GM23338 (cell line): ENCODE data around the gene SPACA7. TPM values are rescaled to one million over a fixed set of nuclear protein-coding genes. Genes with fewer than 3 reads are reported as not detected.

Source experiments
- ATAC-seq: fragments of 200-7000 bp; cut with Tn5 transposase; 3 replicates; pipeline ENCODE4 v1.9.1; 2020
- DNase-seq: peaks from one replicate; pipeline ENCODE4 v3.0.0-alpha.2; 2015; ENCODE audit warnings: low spot score
- H2AFZ ChIP-seq: fragments of 200-600 bp; sonication (generic); 2 replicates; pipeline ENCODE4 v1.8.0; 2016; ENCODE audit warnings: antibody characterized with exemption, mild to moderate bottlenecking, moderate library complexity
- H3F3A ChIP-seq: fragments of 200-600 bp; sonication (generic); replicated peaks from 2 replicates; pipeline ENCODE4 v1.8.0; 2017; ENCODE audit warnings: antibody characterized with exemption, mixed run types, low read depth
- H3K27ac ChIP-seq: fragments of 200-600 bp; sonication (generic); 2 replicates; pipeline ENCODE4 v1.6.1; 2016; ENCODE audit warnings: low read depth
- H3K27me3 ChIP-seq: fragments of 200-600 bp; sonication (generic); 2 replicates; pipeline ENCODE4 v1.8.0; 2016; ENCODE audit warnings: mild to moderate bottlenecking, mixed run types, moderate library complexity; ENCODE audit not compliant: insufficient read depth
- H3K36me3 ChIP-seq: fragments of 200-600 bp; sonication (generic); 2 replicates; pipeline ENCODE4 v1.8.0; 2016; ENCODE audit warnings: mild to moderate bottlenecking; ENCODE audit not compliant: insufficient read depth
- H3K4me1 ChIP-seq: fragments of 200-600 bp; sonication (generic); 2 replicates; pipeline ENCODE4 v1.8.0; 2016; ENCODE audit warnings: mild to moderate bottlenecking, moderate library complexity; ENCODE audit not compliant: insufficient read depth
- H3K4me2 ChIP-seq: fragments of 200-600 bp; sonication (generic); 2 replicates; pipeline ENCODE4 v1.7.1; 2017; ENCODE audit warnings: mixed run types
- H3K4me3 ChIP-seq: fragments of 200-600 bp; sonication (generic); 2 replicates; pipeline ENCODE4 v1.6.1; 2016; ENCODE audit warnings: mixed run types
- H3K79me2 ChIP-seq: fragments of 200-600 bp; sonication (generic); replicated peaks from 2 replicates; pipeline ENCODE4 v1.8.0; 2017; ENCODE audit warnings: mild to moderate bottlenecking; ENCODE audit not compliant: insufficient read depth
- H3K9me2 ChIP-seq: fragments of 200-600 bp; sonication (generic); 2 replicates; pipeline ENCODE4 v1.8.0; 2017; ENCODE audit not compliant: insufficient read depth
- H4K20me1 ChIP-seq: fragments of 200-600 bp; sonication (generic); replicated peaks from 2 replicates; pipeline ENCODE4 v1.8.0; 2017; ENCODE audit warnings: mild to moderate bottlenecking; ENCODE audit not compliant: insufficient read depth
- H3K27ac Mint-ChIP-seq: 2 replicates; pipeline ENCODE4 v1.8.0; 2020; ENCODE audit warnings: inconsistent platforms, mild to moderate bottlenecking, moderate library complexity, mixed read lengths
- H3K27me3 Mint-ChIP-seq: 3 replicates; pipeline ENCODE4 v1.8.0; 2022; ENCODE audit warnings: low read depth, mild to moderate bottlenecking, moderate library complexity, mixed read lengths, inconsistent platforms; ENCODE audit not compliant: insufficient read depth, poor library complexity
- H3K36me3 Mint-ChIP-seq: 3 replicates; pipeline ENCODE4 v1.8.0; 2021; ENCODE audit warnings: low read depth, mild to moderate bottlenecking, inconsistent platforms, moderate library complexity, mixed read lengths
- H3K4me1 Mint-ChIP-seq: 3 replicates; pipeline ENCODE4 v1.8.0; 2020; ENCODE audit warnings: mild to moderate bottlenecking, inconsistent platforms, mixed read lengths
- H3K4me3 Mint-ChIP-seq: 3 replicates; pipeline ENCODE4 v1.8.0; 2021; ENCODE audit warnings: moderate library complexity, mild to moderate bottlenecking, inconsistent platforms, mixed read lengths
- H3K9me3 Mint-ChIP-seq: 3 replicates; pipeline ENCODE4 v1.8.0; 2020; ENCODE audit warnings: moderate library complexity, mild to moderate bottlenecking, inconsistent platforms, mixed read lengths
- CREB1 ChIP-seq: fragments of 250-450 bp; sonication (Bioruptor Pico); IDR thresholded peaks from 2 replicates; pipeline ENCODE4 v1.5.0; 2020; ENCODE audit warnings: low read depth, mild to moderate bottlenecking, moderate library complexity
- JUNB ChIP-seq: IDR thresholded peaks from one replicate; pipeline ENCODE4 v1.6.1; 2016; ENCODE audit warnings: antibody characterized with exemption; ENCODE audit not compliant: unreplicated experiment
- ZNF114 ChIP-seq: fragments of 250-450 bp; sonication (Bioruptor Pico); IDR thresholded peaks from 2 replicates; pipeline ENCODE4 v1.5.0; 2020; ENCODE audit warnings: mild to moderate bottlenecking, moderate library complexity
- polyA plus RNA-seq: library from polyadenylated mRNA; unstranded; fragments of >200 nt; fragmentation: Nextera tagmentation; extraction: Ambion mirVana; gene quantifications from 2 replicates; pipeline ENCODE4 v1.2.1, GENCODE V29; 2016
- total RNA-seq: library from RNA; depleted of rRNA; stranded (reverse); fragments of >200 nt; shearing (Covaris generic); gene quantifications from 2 replicates; pipeline ENCODE4 v1.2.3, GENCODE V29; 2014
- TF ChIP-seq, protein P1 (sequence below): IDR thresholded peaks from one replicate; pipeline ENCODE4 v1.6.1; 2018; ENCODE audit warnings: antibody characterized with exemption; ENCODE audit not compliant: unreplicated experiment
- TF ChIP-seq, protein P2 (sequence below): IDR thresholded peaks from 2 replicates; pipeline ENCODE4 v1.6.1; 2016; ENCODE audit warnings: antibody characterized with exemption
- TF ChIP-seq, protein P3 (sequence below): fragments of 250-450 bp; sonication (Bioruptor Pico); IDR thresholded peaks from 2 replicates; pipeline ENCODE4 v1.5.0; 2020; ENCODE audit warnings: mild to moderate bottlenecking, moderate library complexity
- TF ChIP-seq, protein P4 (sequence below), 2 experiments: fragments of 200-600 bp in 1 of 2; sonication (generic) in 1 of 2; conservative IDR thresholded peaks; 2 replicates each; pipeline versions ENCODE4 v1.5.1 to v1.6.1; 2016 to 2017; ENCODE audit warnings: antibody characterized with exemption in 2 of 2, low read depth in 2 of 2, mild to moderate bottlenecking in 2 of 2, moderate library complexity in 1 of 2

SPACA7 gene
- total and polyA plus RNA-seq, 2 experiments from 2014 or later: not detected

DNA sequence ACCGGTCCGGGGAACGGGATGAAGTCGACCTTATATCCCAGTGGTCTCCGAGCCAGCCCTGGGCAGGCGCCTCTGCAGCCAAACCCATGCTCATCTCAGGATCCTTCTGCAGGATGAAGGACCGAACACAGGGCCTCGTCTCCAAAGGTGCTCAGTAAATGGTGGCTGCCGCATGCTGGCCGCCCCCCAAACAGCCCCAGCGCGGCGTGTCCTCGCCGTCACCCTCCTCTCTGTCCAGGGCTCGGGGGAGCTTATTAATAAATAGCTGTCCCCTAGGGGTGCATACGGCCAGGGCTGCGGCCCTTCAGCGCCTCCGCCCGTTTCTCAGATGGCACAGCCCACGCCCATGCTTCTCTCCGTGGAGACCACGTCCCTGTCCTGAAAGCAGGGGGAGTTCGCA lies 32.6 kb upstream of the SPACA7 start:
- Histone ChIP-seq H2AFZ (no peak overlapping the region), H3K4me2 (no peak overlapping the region), H4K20me1 (no peaks in the 10 kb centered on the region), H3K4me3 (no peak overlapping the region), H3K9me2 (no peaks in the 10 kb centered on the region), H3F3A (no peaks in the 10 kb centered on the region), H3K36me3 (no peaks in the 10 kb centered on the region), H3K27me3 (no peaks in the 10 kb centered on the region), H3K27ac (no peak overlapping the region), H3K79me2 (no peaks in the 10 kb centered on the region), H3K4me1 (peaks cover 19% of the 10 kb centered on the region)
- H3K4me3 Mint-ChIP-seq: no peak overlapping the region
- no peak overlapping the region for H3K27ac Mint-ChIP-seq
- no peaks in the 10 kb centered on the region for H3K36me3 Mint-ChIP-seq
- DNase-seq: no peak
- H3K4me1 Mint-ChIP-seq: peaks cover 46% of the 10 kb centered on the region
- TF ChIP-seq, protein P1, sequence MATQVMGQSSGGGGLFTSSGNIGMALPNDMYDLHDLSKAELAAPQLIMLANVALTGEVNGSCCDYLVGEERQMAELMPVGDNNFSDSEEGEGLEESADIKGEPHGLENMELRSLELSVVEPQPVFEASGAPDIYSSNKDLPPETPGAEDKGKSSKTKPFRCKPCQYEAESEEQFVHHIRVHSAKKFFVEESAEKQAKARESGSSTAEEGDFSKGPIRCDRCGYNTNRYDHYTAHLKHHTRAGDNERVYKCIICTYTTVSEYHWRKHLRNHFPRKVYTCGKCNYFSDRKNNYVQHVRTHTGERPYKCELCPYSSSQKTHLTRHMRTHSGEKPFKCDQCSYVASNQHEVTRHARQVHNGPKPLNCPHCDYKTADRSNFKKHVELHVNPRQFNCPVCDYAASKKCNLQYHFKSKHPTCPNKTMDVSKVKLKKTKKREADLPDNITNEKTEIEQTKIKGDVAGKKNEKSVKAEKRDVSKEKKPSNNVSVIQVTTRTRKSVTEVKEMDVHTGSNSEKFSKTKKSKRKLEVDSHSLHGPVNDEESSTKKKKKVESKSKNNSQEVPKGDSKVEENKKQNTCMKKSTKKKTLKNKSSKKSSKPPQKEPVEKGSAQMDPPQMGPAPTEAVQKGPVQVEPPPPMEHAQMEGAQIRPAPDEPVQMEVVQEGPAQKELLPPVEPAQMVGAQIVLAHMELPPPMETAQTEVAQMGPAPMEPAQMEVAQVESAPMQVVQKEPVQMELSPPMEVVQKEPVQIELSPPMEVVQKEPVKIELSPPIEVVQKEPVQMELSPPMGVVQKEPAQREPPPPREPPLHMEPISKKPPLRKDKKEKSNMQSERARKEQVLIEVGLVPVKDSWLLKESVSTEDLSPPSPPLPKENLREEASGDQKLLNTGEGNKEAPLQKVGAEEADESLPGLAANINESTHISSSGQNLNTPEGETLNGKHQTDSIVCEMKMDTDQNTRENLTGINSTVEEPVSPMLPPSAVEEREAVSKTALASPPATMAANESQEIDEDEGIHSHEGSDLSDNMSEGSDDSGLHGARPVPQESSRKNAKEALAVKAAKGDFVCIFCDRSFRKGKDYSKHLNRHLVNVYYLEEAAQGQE: no peak
- TF ChIP-seq, protein P2, sequence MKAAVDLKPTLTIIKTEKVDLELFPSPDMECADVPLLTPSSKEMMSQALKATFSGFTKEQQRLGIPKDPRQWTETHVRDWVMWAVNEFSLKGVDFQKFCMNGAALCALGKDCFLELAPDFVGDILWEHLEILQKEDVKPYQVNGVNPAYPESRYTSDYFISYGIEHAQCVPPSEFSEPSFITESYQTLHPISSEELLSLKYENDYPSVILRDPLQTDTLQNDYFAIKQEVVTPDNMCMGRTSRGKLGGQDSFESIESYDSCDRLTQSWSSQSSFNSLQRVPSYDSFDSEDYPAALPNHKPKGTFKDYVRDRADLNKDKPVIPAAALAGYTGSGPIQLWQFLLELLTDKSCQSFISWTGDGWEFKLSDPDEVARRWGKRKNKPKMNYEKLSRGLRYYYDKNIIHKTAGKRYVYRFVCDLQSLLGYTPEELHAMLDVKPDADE: no peak
- peaks cover 4% of the 10 kb centered on the region for H3K27me3 Mint-ChIP-seq
- peaks cover 4% of the 10 kb centered on the region; the same call in 1 of the 3 replicates for H3K9me3 Mint-ChIP-seq
- no peak for ATAC-seq

DNA sequence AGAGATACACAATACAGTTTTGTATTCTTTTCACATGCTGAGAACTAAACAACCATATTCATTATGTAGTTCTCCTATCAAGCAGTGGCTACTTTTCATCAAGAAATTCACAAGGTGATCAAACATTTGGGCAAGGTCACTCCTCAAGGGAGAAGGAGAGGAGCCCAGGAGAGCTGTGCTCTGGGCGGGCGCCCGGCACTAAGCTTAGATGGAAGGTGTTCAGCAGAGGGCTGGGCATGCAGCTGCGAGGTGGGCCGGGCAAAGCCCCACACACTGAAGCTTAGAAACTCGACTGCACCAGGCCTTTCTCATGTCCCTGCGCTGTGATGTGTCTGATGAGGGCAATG lies 30.4 kb upstream of the SPACA7 start:
- no peak overlapping the region for H3K4me3 ChIP-seq
- no peaks in the 10 kb centered on the region for H4K20me1 ChIP-seq
- no peak overlapping the region for H3K27ac ChIP-seq
- H3K79me2 ChIP-seq: no peaks in the 10 kb centered on the region
- no peak overlapping the region for H3K4me3 Mint-ChIP-seq
- no peaks in the 10 kb centered on the region for H3K36me3 Mint-ChIP-seq
- no peaks in the 10 kb centered on the region for H3K36me3 ChIP-seq
- H2AFZ ChIP-seq: no peak overlapping the region
- no peaks in the 10 kb centered on the region for H3K27me3 ChIP-seq
- no peak for DNase-seq
- H3K4me1 ChIP-seq: peaks cover 19% of the 10 kb centered on the region
- H3K9me3 Mint-ChIP-seq: no peaks in the 10 kb centered on the region
- H3F3A ChIP-seq: no peaks in the 10 kb centered on the region
- ATAC-seq: no peak; the same call in 2 of the 3 replicates
- H3K9me2 ChIP-seq: no peaks in the 10 kb centered on the region; the same call in 1 of the 2 replicates
- peaks cover 4% of the 10 kb centered on the region for H3K27me3 Mint-ChIP-seq
- peaks cover 66% of the 10 kb centered on the region for H3K4me1 Mint-ChIP-seq
- H3K27ac Mint-ChIP-seq: no peak overlapping the region
- no peak overlapping the region; the same call in 1 of the 2 replicates for H3K4me2 ChIP-seq
- TF ChIP-seq, protein P2: no peak
- TF ChIP-seq, protein P3, sequence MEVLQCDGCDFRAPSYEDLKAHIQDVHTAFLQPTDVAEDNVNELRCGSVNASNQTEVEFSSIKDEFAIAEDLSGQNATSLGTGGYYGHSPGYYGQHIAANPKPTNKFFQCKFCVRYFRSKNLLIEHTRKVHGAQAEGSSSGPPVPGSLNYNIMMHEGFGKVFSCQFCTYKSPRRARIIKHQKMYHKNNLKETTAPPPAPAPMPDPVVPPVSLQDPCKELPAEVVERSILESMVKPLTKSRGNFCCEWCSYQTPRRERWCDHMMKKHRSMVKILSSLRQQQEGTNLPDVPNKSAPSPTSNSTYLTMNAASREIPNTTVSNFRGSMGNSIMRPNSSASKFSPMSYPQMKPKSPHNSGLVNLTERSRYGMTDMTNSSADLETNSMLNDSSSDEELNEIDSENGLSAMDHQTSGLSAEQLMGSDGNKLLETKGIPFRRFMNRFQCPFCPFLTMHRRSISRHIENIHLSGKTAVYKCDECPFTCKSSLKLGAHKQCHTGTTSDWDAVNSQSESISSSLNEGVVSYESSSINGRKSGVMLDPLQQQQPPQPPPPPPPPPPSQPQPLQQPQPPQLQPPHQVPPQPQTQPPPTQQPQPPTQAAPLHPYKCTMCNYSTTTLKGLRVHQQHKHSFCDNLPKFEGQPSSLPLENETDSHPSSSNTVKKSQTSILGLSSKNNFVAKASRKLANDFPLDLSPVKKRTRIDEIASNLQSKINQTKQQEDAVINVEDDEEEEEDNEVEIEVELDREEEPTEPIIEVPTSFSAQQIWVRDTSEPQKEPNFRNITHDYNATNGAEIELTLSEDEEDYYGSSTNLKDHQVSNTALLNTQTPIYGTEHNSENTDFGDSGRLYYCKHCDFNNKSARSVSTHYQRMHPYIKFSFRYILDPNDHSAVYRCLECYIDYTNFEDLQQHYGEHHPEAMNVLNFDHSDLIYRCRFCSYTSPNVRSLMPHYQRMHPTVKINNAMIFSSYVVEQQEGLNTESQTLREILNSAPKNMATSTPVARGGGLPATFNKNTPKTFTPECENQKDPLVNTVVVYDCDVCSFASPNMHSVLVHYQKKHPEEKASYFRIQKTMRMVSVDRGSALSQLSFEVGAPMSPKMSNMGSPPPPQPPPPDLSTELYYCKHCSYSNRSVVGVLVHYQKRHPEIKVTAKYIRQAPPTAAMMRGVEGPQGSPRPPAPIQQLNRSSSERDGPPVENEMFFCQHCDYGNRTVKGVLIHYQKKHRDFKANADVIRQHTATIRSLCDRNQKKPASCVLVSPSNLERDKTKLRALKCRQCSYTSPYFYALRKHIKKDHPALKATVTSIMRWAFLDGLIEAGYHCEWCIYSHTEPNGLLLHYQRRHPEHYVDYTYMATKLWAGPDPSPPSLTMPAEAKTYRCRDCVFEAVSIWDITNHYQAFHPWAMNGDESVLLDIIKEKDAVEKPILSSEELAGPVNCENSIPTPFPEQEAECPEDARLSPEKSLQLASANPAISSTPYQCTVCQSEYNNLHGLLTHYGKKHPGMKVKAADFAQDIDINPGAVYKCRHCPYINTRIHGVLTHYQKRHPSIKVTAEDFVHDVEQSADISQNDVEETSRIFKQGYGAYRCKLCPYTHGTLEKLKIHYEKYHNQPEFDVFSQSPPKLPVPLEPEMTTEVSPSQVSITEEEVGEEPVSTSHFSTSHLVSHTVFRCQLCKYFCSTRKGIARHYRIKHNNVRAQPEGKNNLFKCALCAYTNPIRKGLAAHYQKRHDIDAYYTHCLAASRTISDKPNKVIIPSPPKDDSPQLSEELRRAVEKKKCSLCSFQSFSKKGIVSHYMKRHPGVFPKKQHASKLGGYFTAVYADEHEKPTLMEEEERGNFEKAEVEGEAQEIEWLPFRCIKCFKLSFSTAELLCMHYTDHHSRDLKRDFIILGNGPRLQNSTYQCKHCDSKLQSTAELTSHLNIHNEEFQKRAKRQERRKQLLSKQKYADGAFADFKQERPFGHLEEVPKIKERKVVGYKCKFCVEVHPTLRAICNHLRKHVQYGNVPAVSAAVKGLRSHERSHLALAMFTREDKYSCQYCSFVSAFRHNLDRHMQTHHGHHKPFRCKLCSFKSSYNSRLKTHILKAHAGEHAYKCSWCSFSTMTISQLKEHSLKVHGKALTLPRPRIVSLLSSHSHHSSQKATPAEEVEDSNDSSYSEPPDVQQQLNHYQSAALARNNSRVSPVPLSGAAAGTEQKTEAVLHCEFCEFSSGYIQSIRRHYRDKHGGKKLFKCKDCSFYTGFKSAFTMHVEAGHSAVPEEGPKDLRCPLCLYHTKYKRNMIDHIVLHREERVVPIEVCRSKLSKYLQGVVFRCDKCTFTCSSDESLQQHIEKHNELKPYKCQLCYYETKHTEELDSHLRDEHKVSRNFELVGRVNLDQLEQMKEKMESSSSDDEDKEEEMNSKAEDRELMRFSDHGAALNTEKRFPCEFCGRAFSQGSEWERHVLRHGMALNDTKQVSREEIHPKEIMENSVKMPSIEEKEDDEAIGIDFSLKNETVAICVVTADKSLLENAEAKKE (CRISPR knock-in tag): no peak
- TF ChIP-seq, protein P4, sequence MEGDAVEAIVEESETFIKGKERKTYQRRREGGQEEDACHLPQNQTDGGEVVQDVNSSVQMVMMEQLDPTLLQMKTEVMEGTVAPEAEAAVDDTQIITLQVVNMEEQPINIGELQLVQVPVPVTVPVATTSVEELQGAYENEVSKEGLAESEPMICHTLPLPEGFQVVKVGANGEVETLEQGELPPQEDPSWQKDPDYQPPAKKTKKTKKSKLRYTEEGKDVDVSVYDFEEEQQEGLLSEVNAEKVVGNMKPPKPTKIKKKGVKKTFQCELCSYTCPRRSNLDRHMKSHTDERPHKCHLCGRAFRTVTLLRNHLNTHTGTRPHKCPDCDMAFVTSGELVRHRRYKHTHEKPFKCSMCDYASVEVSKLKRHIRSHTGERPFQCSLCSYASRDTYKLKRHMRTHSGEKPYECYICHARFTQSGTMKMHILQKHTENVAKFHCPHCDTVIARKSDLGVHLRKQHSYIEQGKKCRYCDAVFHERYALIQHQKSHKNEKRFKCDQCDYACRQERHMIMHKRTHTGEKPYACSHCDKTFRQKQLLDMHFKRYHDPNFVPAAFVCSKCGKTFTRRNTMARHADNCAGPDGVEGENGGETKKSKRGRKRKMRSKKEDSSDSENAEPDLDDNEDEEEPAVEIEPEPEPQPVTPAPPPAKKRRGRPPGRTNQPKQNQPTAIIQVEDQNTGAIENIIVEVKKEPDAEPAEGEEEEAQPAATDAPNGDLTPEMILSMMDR (conservative IDR thresholded peaks at IDR 0.05; ENCODE audit: low read depth in 2 of 2): no peak
- TF ChIP-seq CREB1 (CRISPR knock-in tag): no peak
- no peak for TF ChIP-seq ZNF114 (CRISPR knock-in tag)
- TF ChIP-seq JUNB: no peak
